Mesothelial cell of epicardium (in vitro differentiated cells): Measurements from ENCODE around the gene MAPT. TPM values are rescaled to one million over a fixed set of nuclear protein-coding genes. Genes with fewer than 3 reads are reported as not detected.

Experiments
- DNase-seq, 2 experiments: peaks; one replicate each; pipeline ENCODE4 v3.0.0; 2021; ENCODE audit warnings: low spot score in 2 of 2; ENCODE audit not compliant: unreplicated experiment in 2 of 2
- H3K27ac Mint-ChIP-seq: 2 replicates; pipeline ENCODE4 v1.8.0; 2021; ENCODE audit warnings: mixed read lengths
- H3K27me3 Mint-ChIP-seq: 2 replicates; pipeline ENCODE4 v1.8.0; 2021; ENCODE audit warnings: low read depth, mixed read lengths
- H3K36me3 Mint-ChIP-seq: 2 replicates; pipeline ENCODE4 v1.8.0; 2021; ENCODE audit warnings: mixed read lengths
- H3K4me1 Mint-ChIP-seq: 2 replicates; pipeline ENCODE4 v1.8.0; 2021; ENCODE audit warnings: mixed read lengths
- H3K4me3 Mint-ChIP-seq: 2 replicates; pipeline ENCODE4 v1.8.0; 2021; ENCODE audit warnings: mild to moderate bottlenecking, moderate library complexity, mixed read lengths
- H3K9me3 Mint-ChIP-seq: 2 replicates; pipeline ENCODE4 v1.8.0; 2021; ENCODE audit warnings: mixed read lengths
- total RNA-seq: library from RNA; stranded (reverse); gene quantifications from 3 replicates; pipeline ENCODE4 v1.2.1, GENCODE V29; 2021
- TF ChIP-seq, protein P1 (sequence below): fragments of 200-600 bp; sonication (generic); IDR thresholded peaks from one replicate; pipeline ENCODE4 v1.5.0; 2021; ENCODE audit warnings: antibody characterized with exemption; ENCODE audit not compliant: unreplicated experiment

MAPT gene
- total RNA-seq, 1 donor from 2014 or later: 2.8 TPM

- no peaks in the 10 kb centered on the region for H3K36me3 Mint-ChIP-seq
- no peaks in the 10 kb centered on the region for H3K27me3 Mint-ChIP-seq
- H3K4me3 Mint-ChIP-seq: no peak overlapping the region
- H3K9me3 Mint-ChIP-seq: no peaks in the 10 kb centered on the region
- TF ChIP-seq, protein P1, sequence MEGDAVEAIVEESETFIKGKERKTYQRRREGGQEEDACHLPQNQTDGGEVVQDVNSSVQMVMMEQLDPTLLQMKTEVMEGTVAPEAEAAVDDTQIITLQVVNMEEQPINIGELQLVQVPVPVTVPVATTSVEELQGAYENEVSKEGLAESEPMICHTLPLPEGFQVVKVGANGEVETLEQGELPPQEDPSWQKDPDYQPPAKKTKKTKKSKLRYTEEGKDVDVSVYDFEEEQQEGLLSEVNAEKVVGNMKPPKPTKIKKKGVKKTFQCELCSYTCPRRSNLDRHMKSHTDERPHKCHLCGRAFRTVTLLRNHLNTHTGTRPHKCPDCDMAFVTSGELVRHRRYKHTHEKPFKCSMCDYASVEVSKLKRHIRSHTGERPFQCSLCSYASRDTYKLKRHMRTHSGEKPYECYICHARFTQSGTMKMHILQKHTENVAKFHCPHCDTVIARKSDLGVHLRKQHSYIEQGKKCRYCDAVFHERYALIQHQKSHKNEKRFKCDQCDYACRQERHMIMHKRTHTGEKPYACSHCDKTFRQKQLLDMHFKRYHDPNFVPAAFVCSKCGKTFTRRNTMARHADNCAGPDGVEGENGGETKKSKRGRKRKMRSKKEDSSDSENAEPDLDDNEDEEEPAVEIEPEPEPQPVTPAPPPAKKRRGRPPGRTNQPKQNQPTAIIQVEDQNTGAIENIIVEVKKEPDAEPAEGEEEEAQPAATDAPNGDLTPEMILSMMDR: no peak
- no peaks in the 10 kb centered on the region for H3K4me1 Mint-ChIP-seq
- no peak for DNase-seq
- H3K27ac Mint-ChIP-seq: no peak overlapping the region
Observed at GRCh38 chr17:45983614-45984310, 89.4 kb downstream of the MAPT start.

DNA sequence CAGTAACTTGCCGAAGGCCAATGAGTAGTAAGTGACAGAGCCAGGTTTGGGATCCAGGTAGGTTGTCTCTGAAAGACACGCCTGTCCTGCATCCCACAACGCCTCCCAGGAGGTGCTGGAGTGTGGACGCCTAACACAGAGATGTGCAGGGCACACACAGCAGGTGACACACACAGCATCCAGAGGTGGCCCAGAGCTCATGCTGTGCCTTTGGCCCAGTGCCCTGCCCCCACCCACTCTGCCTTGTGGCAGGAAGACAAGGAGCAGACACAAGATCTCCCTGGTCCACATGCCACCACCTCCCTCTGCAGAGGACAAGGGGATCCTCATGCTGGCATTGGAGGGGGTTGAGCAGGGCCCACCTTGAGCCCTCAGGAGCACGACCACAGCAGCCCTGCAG lies 90.0 kb downstream of the MAPT start:
- H3K9me3 Mint-ChIP-seq: no peaks in the 10 kb centered on the region
- no peak overlapping the region for H3K27ac Mint-ChIP-seq
- H3K27me3 Mint-ChIP-seq: no peaks in the 10 kb centered on the region
- TF ChIP-seq, protein P1: no peak
- no peak for DNase-seq
- no peaks in the 10 kb centered on the region for H3K4me1 Mint-ChIP-seq
- no peaks in the 10 kb centered on the region for H3K36me3 Mint-ChIP-seq
- H3K4me3 Mint-ChIP-seq: no peak overlapping the region

DNA sequence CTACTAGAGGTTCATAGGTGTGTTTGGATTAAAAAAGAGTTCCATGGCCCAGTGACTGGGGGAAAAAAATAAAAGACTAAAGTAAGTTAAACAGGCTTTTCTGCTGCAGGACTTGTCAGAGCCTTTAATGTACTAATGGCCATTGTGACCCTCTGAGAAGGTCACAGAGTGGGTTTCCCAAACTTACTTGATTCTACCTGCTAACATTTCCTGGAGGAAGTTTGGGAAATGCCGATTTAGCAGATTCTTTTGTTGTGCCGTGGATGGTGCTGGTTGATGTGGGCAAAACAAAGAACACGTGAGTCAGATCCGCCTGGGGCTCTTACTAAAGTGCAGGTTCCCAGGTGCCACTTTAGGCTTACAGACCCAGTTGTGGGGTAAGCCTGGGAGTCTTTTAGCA lies 91.1 kb downstream of the MAPT start:
- H3K4me1 Mint-ChIP-seq: no peaks in the 10 kb centered on the region
- H3K27ac Mint-ChIP-seq: no peak overlapping the region
- H3K36me3 Mint-ChIP-seq: no peaks in the 10 kb centered on the region
- H3K4me3 Mint-ChIP-seq: no peak overlapping the region
- DNase-seq: no peak
- no peaks in the 10 kb centered on the region for H3K27me3 Mint-ChIP-seq
- no peaks in the 10 kb centered on the region for H3K9me3 Mint-ChIP-seq
- TF ChIP-seq, protein P1: no peak

DNA sequence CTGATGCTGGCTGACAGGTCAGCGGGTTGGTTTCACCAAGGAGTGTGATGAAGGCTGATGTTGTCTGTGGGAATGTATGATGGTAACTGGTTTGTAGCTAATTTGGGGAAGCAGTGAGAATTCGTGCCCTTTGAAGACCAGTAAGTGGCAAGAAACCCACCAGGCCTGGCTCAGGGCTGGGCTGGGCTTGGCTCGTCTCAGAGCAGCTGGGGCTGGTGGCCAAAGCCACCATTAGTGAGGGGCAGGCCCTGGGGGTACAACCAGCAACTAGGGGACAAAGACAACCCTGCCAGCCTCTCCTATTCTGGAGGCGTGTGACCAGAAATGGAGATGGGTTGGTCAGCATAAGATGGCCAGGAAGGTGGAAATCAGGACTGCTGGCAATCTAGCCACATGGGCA lies 91.7 kb downstream of the MAPT start:
- Mint-ChIP-seq H3K4me3 (no peak overlapping the region), H3K9me3 (no peaks in the 10 kb centered on the region), H3K36me3 (no peaks in the 10 kb centered on the region), H3K27ac (no peak overlapping the region), H3K27me3 (no peaks in the 10 kb centered on the region), H3K4me1 (no peaks in the 10 kb centered on the region)
- TF ChIP-seq, protein P1: no peak
- no peak for DNase-seq

DNA sequence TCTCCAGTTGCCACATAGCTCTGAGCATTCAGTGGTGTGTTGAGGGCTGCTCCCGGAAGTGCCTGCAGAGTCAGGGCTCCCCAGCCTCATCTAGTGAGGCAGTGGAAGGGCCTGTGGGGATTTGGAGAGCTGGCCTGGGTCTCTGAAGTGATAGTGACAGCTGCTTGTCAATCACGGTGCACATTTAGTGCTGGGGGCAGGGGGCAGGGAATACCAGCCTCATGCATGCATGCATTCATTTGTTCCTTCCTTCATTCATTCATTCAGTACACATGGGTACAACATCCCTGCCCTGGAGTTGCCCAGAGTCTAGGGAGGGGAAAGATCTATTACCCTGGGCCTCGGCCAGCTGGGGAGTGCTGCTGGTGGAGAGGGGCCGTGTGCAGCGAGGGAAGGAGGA lies 93.4 kb downstream of the MAPT start:
- no peaks in the 10 kb centered on the region for H3K27me3 Mint-ChIP-seq
- DNase-seq: no peak
- H3K27ac Mint-ChIP-seq: no peak overlapping the region
- TF ChIP-seq, protein P1: no peak
- no peaks in the 10 kb centered on the region for H3K4me1 Mint-ChIP-seq
- H3K4me3 Mint-ChIP-seq: no peak overlapping the region
- no peaks in the 10 kb centered on the region for H3K9me3 Mint-ChIP-seq
- no peaks in the 10 kb centered on the region for H3K36me3 Mint-ChIP-seq
